NCI-H146 treated with DMSO at 0.1 percent for 48 hours (cell line): ENCODE measurements around the gene NUP50.

Experiments used
- DNase-seq: peaks from one replicate; lab custom pipeline; 2025; ENCODE audit not compliant: unreplicated experiment; lab: John Stamatoyannopoulos, UW

Gene NUP50

GRCh38 chr22:45208696-45208992 lies 44.9 kb downstream of the NUP50 start:
- DNase-seq = no peak

- DNase-seq = no peak
Observed at GRCh38 chr22:45208993-45209838, 45.5 kb downstream of the NUP50 start.

DNA sequence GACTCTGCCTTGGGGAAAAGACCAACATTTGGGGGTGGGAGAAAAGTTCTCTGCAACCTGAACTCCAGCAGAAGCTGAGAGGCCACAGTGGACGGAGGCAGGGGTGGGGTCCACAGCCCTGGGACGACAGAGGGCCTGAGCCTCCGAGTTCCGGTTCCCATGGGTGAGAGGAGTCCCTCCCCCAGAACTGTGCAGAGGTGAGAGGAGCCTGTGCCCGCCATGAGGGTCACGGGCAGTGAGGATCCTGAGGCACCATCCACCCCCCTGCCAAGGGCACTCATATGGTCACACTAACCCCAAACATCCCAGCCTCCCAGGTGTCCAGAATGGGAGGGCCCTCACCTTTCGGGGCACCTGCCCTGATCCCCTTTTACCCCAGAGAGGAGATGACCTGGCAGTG lies 46.4 kb downstream of the NUP50 start:
- DNase-seq = no peak

GRCh38 chr22:45210577-45210976 lies 46.9 kb downstream of the NUP50 start:
- no peak for DNase-seq

DNA sequence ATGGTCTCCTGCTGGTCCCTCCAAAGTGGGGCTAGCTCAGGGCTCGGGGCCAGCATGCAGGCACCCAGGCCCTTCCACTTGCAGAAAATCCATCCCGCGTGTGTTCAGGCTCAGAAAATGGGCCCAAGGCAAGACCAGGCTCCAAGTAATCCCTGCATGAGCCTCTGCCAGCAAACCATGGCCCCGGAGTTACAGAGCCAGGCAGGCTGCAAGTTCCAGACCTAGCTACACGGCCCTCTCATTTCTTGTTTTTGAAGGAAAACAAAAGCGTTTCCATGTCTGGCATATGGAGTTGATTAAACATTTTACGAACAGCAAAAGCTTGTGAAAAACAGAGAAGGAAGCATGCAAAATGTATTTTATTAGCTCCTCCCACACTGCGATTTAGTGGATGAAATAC lies 47.3 kb downstream of the NUP50 start:
- no peak for DNase-seq

DNA sequence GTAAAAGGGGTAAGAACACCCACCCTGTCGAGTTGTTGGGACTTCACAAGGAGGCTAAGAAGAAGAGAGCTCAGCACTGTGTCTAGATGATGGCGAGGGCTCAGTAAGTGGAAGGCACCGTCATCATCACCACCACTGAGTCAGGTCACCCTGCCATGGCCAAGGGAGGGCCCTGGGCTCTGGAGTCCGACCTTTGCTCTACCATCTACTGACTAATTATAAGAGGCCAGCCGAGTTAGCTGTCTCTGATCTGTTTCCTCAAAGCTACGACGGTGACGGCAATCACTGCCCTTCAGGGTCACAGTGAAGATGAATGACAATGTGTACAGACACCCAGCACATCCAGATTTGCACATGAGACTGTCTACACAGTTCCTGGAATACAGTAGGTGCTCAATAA lies 47.7 kb downstream of the NUP50 start:
- DNase-seq = no peak

DNA sequence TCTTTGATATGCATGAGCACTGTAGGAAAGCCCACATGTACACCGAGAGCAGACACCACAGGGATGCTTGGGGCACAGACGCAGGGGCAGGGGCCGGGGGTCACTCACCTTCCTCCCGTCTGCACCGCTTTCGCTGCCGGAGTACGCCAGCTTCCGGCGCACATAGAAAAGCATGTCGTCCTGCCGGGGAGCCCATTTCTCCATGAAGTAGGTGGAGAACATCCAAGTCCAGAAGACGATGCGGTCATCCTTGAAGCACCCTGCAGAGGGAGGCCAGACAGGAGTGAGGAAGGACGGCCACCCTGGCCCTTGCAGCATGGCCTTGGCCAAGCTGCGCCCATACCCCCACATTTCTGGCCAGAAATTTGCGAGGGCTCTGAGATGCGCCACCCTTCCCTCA lies 48.1 kb downstream of the NUP50 start:
- DNase-seq = no peak

DNA sequence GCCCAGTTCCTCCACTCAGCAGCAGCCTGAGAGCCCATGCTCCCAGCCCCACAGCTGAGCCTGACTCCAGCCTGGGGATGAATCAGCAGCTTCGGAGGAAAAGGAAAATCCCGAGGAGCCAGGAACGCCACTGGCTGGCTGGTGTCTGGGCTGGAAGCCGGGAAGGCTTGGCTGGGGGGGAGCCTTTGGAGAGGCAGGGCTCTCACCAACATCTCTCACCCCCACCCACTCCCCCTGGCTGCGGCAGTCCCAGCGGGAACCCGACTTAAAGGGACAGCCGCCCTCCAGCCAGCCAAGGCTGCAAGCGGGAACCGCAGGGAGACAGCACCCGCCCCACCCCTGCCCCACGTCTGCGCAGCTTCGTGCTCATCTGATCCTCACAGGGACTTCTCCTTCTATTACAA lies 48.6 kb downstream of the NUP50 start:
- no peak for DNase-seq

DNA sequence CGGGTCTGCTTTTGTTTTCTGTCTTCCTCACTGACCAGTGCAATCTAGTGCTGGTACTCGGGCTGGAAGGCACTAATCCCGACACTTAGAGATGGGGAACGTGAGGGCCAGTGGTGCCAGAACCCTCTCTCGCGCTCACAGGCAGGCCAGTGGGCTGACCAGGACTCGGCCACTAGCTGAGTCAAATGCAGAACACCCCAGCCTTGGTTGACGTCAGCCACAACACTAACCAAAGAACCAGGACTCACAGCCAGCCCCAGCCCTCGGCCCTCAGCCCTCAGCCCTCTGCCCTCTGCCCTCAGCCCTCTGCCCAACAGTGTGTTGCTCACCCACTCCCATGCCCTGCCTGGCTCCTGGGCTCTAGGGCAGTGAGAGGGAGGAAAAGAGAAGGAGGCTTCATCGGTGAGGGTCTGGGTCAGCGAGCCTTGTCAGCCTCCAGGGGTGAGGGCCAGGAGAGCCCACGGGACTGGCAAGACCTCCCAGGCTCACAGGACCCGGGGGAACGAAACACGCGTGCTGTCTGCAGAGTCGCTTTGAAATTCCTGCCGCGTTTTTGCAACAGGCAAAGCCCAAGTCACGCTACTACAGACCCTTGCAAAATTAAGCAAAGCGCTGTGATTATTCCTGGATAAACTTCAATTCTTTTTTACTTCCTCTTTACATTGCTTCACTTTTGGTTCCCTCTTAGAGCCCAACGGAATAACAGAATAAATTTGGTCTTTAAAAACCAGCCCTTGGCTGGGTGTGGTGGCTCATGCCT lies 49.4 kb downstream of the NUP50 start:
- DNase-seq = no peak

DNA sequence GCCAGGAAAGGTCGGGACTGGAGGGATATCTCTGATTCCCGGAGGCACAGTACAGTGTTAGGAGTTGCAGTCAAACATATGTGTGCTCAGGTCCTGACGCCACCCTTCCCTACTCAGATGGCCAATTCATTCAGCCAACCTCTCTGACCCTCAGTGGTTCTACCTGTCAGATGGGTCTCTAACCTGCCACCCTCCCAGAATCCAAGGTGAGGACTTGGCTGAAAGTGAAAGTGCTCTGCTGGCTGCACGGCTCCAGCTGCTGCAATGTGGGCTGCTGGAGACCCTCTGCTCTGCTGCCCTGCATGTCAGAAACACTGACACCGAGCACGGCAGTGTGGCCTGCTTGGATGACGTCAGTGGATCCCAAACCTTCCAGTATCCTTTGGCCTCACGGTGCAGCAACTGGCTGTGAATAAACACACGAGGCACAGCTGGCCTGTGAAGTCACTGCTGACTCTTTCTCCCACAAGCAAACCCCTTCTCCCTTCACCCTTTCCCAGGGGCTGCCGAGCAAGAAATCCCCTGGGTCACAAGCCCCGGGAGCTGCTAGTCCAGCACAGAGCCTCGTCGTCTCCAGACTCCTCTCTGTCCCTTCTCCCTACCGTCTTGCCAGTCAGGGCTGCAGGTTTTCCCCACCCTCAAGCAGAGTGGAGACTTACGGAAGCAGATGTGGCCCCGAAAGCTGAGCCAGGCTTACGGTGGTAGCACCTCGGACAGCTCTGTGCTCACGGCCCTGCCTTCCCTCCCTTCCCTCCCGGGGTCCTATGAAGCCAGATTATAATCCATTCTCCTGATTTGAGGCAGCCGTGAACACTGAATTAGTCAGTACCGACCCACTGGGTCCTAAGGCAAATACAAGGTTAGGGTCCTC lies 52.6 kb downstream of the NUP50 start:
- no peak for DNase-seq

DNA sequence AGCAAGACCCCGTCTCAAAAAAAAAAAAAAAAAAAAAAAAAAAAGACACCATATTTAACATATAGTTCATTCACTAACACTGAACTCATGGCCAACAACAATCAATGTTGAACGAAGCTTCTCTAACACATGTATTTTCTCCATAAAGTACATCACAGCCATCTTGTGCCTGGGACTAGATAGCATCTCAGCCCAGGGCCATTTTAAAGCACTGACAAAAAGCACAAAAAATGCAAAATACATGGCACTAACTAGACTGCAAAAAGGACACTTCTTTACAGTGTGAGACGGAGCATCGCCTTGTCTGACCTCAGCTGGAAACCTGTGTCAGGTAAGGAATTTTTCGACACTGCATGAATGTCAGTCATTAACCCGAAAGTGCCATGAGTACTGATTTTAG lies 53.6 kb downstream of the NUP50 start:
- no peak for DNase-seq

GRCh38 chr22:45217806-45218205 lies 54.1 kb downstream of the NUP50 start:
- no peak for DNase-seq

GRCh38 chr22:45218976-45219375 lies 55.3 kb downstream of the NUP50 start:
- no peak for DNase-seq

GRCh38 chr22:45221201-45221600 lies 57.5 kb downstream of the NUP50 start:
- no peak for DNase-seq

GRCh38 chr22:45223304-45224117 lies 59.8 kb downstream of the NUP50 start:
- no peak for DNase-seq

DNA sequence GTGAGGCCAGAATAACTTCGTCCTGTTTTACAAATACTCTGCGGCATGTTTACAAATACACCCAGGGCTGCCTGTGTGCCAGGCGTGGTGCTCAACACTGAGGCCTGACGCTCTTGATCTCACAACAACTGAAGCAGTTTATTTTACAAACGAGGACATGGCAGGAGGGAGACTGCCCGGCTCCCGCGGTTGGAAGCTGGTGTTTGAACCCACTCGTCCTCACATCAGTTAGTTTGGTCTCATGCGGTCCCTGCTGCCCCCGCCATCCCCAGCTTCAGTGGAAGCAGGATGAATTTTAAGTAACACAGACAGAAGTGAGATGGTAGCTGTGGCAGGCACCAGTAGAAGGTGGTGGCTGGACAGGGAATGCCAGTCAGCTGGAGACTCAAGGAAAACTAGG lies 60.6 kb downstream of the NUP50 start:
- no peak for DNase-seq

DNA sequence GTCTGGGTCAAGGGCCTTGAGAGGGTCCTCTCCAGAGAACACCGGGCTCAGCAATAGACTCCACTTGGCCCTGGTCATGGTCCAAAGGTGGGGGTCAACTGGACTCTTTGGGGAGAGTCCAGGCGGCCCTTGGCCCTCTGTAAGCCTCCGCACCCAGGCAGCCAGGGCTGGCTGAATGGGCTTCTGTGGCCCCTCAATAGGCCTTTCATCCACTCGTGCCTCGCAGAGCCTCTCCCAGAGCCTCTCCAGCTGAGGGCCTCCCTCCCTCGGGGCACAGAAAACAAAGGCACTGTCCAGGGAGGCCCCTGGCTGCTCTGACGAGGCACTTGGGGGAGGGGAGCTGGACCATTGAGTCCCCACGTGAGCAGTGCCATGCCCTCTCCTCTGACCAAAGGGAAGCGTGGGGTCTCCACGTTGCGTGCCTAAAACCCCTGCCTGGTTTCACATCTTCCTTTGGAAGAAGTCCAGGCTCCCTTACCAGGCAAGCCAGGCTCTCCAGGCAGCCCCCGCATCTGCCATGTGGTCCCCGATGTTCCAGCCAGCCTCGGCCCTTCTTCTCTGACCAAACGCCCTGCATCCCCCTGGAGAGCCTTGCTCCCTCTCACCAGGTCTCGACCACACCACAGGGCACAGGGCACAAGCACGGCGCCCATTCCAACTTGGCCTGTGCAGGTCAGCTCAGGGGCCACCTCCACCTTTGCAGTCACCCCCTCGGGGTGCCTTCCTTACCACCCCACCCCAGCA lies 61.4 kb downstream of the NUP50 start:
- no peak for DNase-seq

GRCh38 chr22:45225732-45226502 lies 62.2 kb downstream of the NUP50 start:
- DNase-seq = no peak

- no peak for DNase-seq
Observed at GRCh38 chr22:45226503-45227186, 62.9 kb downstream of the NUP50 start.
